ENCODE data around the gene MUSTN1. TPM values are rescaled to one million over a fixed set of nuclear protein-coding genes. Genes with fewer than 3 reads are reported as not detected.

The MUSTN1 gene
- total RNA-seq, 6 donors from 2014 or later = 1.2 to 62.9 (median 6.5) TPM

GRCh38 chr3:52848617-52849016 lies 13.8 kb upstream of the MUSTN1 start:
- DNase-seq (no peak), ATAC-seq (ENCODE audit: low FRiP score in 2 of 2) (peak in 1 of 2 donors; percentile 80)
- Histone ChIP-seq H3K27me3 (no peaks in the 10 kb centered on the region), H3K36me3 (peaks cover 6 to 60% (median 32%) of the 10 kb centered on the region in 4 donors), H3K9me3 (no peaks in the 10 kb centered on the region), H3K4me3 (no peak overlapping the region), H3K27ac (no peak overlapping the region), H3K4me1 (peaks cover 20 to 34% (median 25%) of the 10 kb centered on the region in 4 donors)
- 77 to 100% methylated on average over 1 to 7 of the region's 7 CpGs for WGBS, 2 donors
- TF ChIP-seq EP300 (IDR thresholded peaks at IDR 0.05) = no peak
- no peak for TF ChIP-seq CTCF (IDR thresholded peaks at IDR 0.05)
- TF ChIP-seq POLR2AphosphoS5 (IDR thresholded peaks at IDR 0.05) = no peak
- TF ChIP-seq POLR2A (IDR thresholded peaks at IDR 0.05) = no peak

- TF ChIP-seq CTCF (IDR thresholded peaks at IDR 0.05) (no peak), EP300 (IDR thresholded peaks at IDR 0.05) (no peak), POLR2AphosphoS5 (IDR thresholded peaks at IDR 0.05) (no peak), POLR2A (IDR thresholded peaks at IDR 0.05) (no peak)
- peaks cover 23 to 40% (median 27%) of the 10 kb centered on the region in 4 donors for H3K4me1 ChIP-seq
- DNase-seq (no peak), ATAC-seq (ENCODE audit: low FRiP score in 2 of 2) (no peak)
- H3K27me3 ChIP-seq = no peaks in the 10 kb centered on the region
- H3K4me3 ChIP-seq = no peak overlapping the region
- H3K27ac ChIP-seq = no peak overlapping the region
- H3K9me3 ChIP-seq = no peaks in the 10 kb centered on the region
- 91 to 92% methylated on average over 7 of the region's 7 CpGs for WGBS, 2 donors
- peaks cover 6 to 63% (median 32%) of the 10 kb centered on the region in 4 donors for H3K36me3 ChIP-seq
Measured at GRCh38 chr3:52847726-52848125, 12.9 kb upstream of the MUSTN1 start.

GRCh38 chr3:52847241-52847640 lies 12.4 kb upstream of the MUSTN1 start:
- Histone ChIP-seq H3K27me3 (no peaks in the 10 kb centered on the region), H3K4me1 (peaks cover 23 to 37% (median 28%) of the 10 kb centered on the region in 4 donors), H3K9me3 (no peaks in the 10 kb centered on the region), H3K27ac (peak overlapping the region in 1 of 4 donors; percentile 80), H3K36me3 (peaks cover 6 to 62% (median 33%) of the 10 kb centered on the region in 4 donors), H3K4me3 (no peak overlapping the region)
- WGBS, 2 donors = 92 to 100% methylated on average over 6 of the region's 6 CpGs
- no peak for DNase-seq
- no peak for ATAC-seq (ENCODE audit: low FRiP score in 2 of 2)
- no peak for TF ChIP-seq POLR2A (IDR thresholded peaks at IDR 0.05)
- no peak for TF ChIP-seq EP300 (IDR thresholded peaks at IDR 0.05)
- TF ChIP-seq CTCF (IDR thresholded peaks at IDR 0.05) = no peak
- no peak for TF ChIP-seq POLR2AphosphoS5 (IDR thresholded peaks at IDR 0.05)

- ATAC-seq (ENCODE audit: low FRiP score in 2 of 2) = no peak
- no peak overlapping the region for H3K4me3 ChIP-seq
- peaks cover 6 to 62% (median 36%) of the 10 kb centered on the region in 4 donors for H3K36me3 ChIP-seq
Measured at GRCh38 chr3:52846432-52846965, 11.7 kb upstream of the MUSTN1 start.

GRCh38 chr3:52845691-52846431 lies 11.0 kb upstream of the MUSTN1 start:
- DNase-seq (no peak), ATAC-seq (ENCODE audit: low FRiP score in 2 of 2) (peak in 1 of 2 donors; percentile 32)
- 63 to 73% methylated on average over 6 to 7 of the region's 7 CpGs for WGBS, 2 donors
- H3K9me3 ChIP-seq = no peaks in the 10 kb centered on the region
- H3K36me3 ChIP-seq = peaks cover 6 to 62% (median 40%) of the 10 kb centered on the region in 4 donors
- H3K27ac ChIP-seq = peak overlapping the region in 3 of 4 donors; percentile 72 to 80 (median 74)
- peaks cover 20 to 33% (median 28%) of the 10 kb centered on the region in 4 donors for H3K4me1 ChIP-seq
- no peak for TF ChIP-seq POLR2AphosphoS5 (IDR thresholded peaks at IDR 0.05)
- peak in 3 of 6 experiments; percentile 19 to 43 (median 33) for TF ChIP-seq CTCF (IDR thresholded peaks at IDR 0.05)
- no peaks in the 10 kb centered on the region for H3K27me3 ChIP-seq
- no peak overlapping the region for H3K4me3 ChIP-seq

More at GRCh38 chr3:52846432-52846965, 11.7 kb upstream of the MUSTN1 start:
- no peak for TF ChIP-seq EP300 (IDR thresholded peaks at IDR 0.05)
- no peaks in the 10 kb centered on the region for H3K9me3 ChIP-seq
- 62 to 83% methylated on average over 15 of the region's 15 CpGs for WGBS, 2 donors
- DNase-seq = no peak
- H3K27ac ChIP-seq = peak overlapping the region in 3 of 4 donors; percentile 72 to 80 (median 74)
- peaks cover 20 to 33% (median 28%) of the 10 kb centered on the region in 4 donors for H3K4me1 ChIP-seq
- no peaks in the 10 kb centered on the region for H3K27me3 ChIP-seq
